Mucosa of descending colon (tissue), 3 donors: ENCODE results near the gene AP1S3. TPM values are rescaled to one million over a fixed set of nuclear protein-coding genes. Genes with fewer than 3 reads are reported as not detected.

Experiments used
- ATAC-seq: fragments of 200-7000 bp; cut with Tn5 transposase; one replicate; pipeline ENCODE4 v1.9.1; 2020; ENCODE audit warnings: mild to moderate bottlenecking, moderate library complexity
- DNase-seq, 3 donors: peaks; one replicate each; pipeline ENCODE4 v3.0.0-alpha.2; 2020
- H3K36me3 ChIP-seq: fragments of 200-600 bp; one replicate; pipeline ENCODE4 v1.8.0; 2021; ENCODE audit warnings: low read depth, mild to moderate bottlenecking
- H3K4me1 ChIP-seq: fragments of 200-600 bp; one replicate; pipeline ENCODE4 v1.8.0; 2021; ENCODE audit warnings: low read depth, mild to moderate bottlenecking
- H3K4me3 ChIP-seq: fragments of 200-600 bp; one replicate; pipeline ENCODE4 v1.8.0; 2021; ENCODE audit warnings: mild to moderate bottlenecking
- H3K9me3 ChIP-seq: fragments of 200-600 bp; one replicate; pipeline ENCODE4 v1.8.0; 2021; ENCODE audit warnings: mild to moderate bottlenecking
- CTCF ChIP-seq: fragments of 200-600 bp; IDR thresholded peaks from one replicate; pipeline ENCODE4 v1.8.0; 2022; ENCODE audit warnings: antibody characterized with exemption, mild to moderate bottlenecking
- intact Hi-C, 2 donors: fragments of 100-400 bp; cut with DNase I in 1 of 2; cut with micrococcal nuclease in 1 of 2; formaldehyde crosslinking; loops; one replicate each; pipeline versions ENCODE4 v1.11.0 to v1.11.1; 2022; cut with DNase I, micrococcal nuclease
- total RNA-seq, 3 donors: library from RNA; stranded (reverse); fragmentation: NEBNext Ultra II Directional in 2 of 3; extraction: Animal tissue kit (Norgen Biotek cat#: 25700) in 2 of 3; gene quantifications; one replicate each; pipeline versions ENCODE4 v1.2.1 to v1.2.4, GENCODE V29; 2021 to 2023
- donor health status: DM: no; HTN: no; CAD: no; lungs with moderate emphysema.
- donor health status: DM: no; HTN: no; CAD: no.
- donor health status: DM: no; HTN: yes; CAD: no.

Gene AP1S3
- total RNA-seq, 3 donors from 2014 or later, result 3.5 to 8.6 (median 5.0) TPM

GRCh38 chr2:223734346-223734745 is 103.0 kb downstream of the AP1S3 start:
- no peaks in the 10 kb centered on the region for H3K36me3 ChIP-seq
- H3K4me3 ChIP-seq, result no peak overlapping the region
- no peaks in the 10 kb centered on the region for H3K9me3 ChIP-seq
- H3K4me1 ChIP-seq, result no peaks in the 10 kb centered on the region
- intact Hi-C loops, result no loop called here
- ATAC-seq (no peak), DNase-seq (no peak)
- TF ChIP-seq CTCF, result no peak

GRCh38 chr2:223732346-223732745 is 105.0 kb downstream of the AP1S3 start:
- Histone ChIP-seq H3K4me1 (no peaks in the 10 kb centered on the region), H3K36me3 (no peaks in the 10 kb centered on the region), H3K4me3 (no peak overlapping the region), H3K9me3 (no peaks in the 10 kb centered on the region)
- no peak for DNase-seq
- no peak for ATAC-seq
- intact Hi-C loops, result no loop called here
- TF ChIP-seq CTCF, result no peak

- ATAC-seq (no peak), DNase-seq (no peak)
- no peak overlapping the region for H3K4me3 ChIP-seq
- H3K4me1 ChIP-seq, result no peaks in the 10 kb centered on the region
- no peak for TF ChIP-seq CTCF
- H3K9me3 ChIP-seq, result no peaks in the 10 kb centered on the region
- no peaks in the 10 kb centered on the region for H3K36me3 ChIP-seq
- intact Hi-C loops, result no loop called here
Observed at GRCh38 chr2:223731503-223731902, 105.9 kb downstream of the AP1S3 start.

- Histone ChIP-seq H3K4me1 (no peaks in the 10 kb centered on the region), H3K9me3 (no peaks in the 10 kb centered on the region), H3K4me3 (no peak overlapping the region), H3K36me3 (no peaks in the 10 kb centered on the region)
- no peak for DNase-seq
- no peak for TF ChIP-seq CTCF
- intact Hi-C loops, result no loop called here
- ATAC-seq, result no peak
Observed at GRCh38 chr2:223729781-223730180, 107.6 kb downstream of the AP1S3 start.

- ATAC-seq (peak; percentile 70), DNase-seq (peak in 1 of 3 donors; percentile 58)
- Histone ChIP-seq H3K4me1 (no peaks in the 10 kb centered on the region), H3K36me3 (no peaks in the 10 kb centered on the region), H3K4me3 (no peak overlapping the region), H3K9me3 (no peaks in the 10 kb centered on the region)
- intact Hi-C loops, result no loop called here
- TF ChIP-seq CTCF, result peak; percentile 18
Observed at GRCh38 chr2:223727562-223727961, 109.8 kb downstream of the AP1S3 start.
